ENCODE data around the gene CPPED1.
"Not testable (repeated sequence)": the region's sequence is repeated elsewhere in the genome, so short reads cannot be mapped to it uniquely, and the experiment has no call there.

The CPPED1 gene

GRCh38 chr16:12819126-12820117 is 15.7 kb upstream of the CPPED1 start:
- no peak overlapping the region for H3K27ac ChIP-seq (ENCODE audit: low read depth, low read length, severe bottlenecking)
- no peaks in the 10 kb centered on the region for H3K36me3 ChIP-seq (ENCODE audit: control insufficient read depth, insufficient read depth, low read length)
- H3K4me1 ChIP-seq (ENCODE audit: control insufficient read depth, insufficient read depth, low read length, poor library complexity, severe bottlenecking) = no peaks in the 10 kb centered on the region
- WGBS, 2 experiments (ENCODE audit: insufficient coverage in 2 of 2) = 46 to 57% methylated on average over 11 to 13 of the region's 18 CpGs
- H3K9me3 ChIP-seq (ENCODE audit: control insufficient read depth, low read length) = no peaks in the 10 kb centered on the region
- H3K4me3 ChIP-seq (ENCODE audit: extremely low read depth, insufficient read depth, low read length, poor library complexity, severe bottlenecking) = no peak overlapping the region

- H3K4me3 ChIP-seq (ENCODE audit: extremely low read depth, insufficient read depth, low read length, poor library complexity, severe bottlenecking) = no peak overlapping the region
- 88 to 93% methylated on average over 4 of the region's 4 CpGs for WGBS, 2 experiments (ENCODE audit: insufficient coverage in 2 of 2)
- H3K4me1 ChIP-seq (ENCODE audit: control insufficient read depth, insufficient read depth, low read length, poor library complexity, severe bottlenecking) = no peaks in the 10 kb centered on the region
- H3K36me3 ChIP-seq (ENCODE audit: control insufficient read depth, insufficient read depth, low read length) = no peaks in the 10 kb centered on the region
- H3K27ac ChIP-seq (ENCODE audit: low read depth, low read length, severe bottlenecking) = no peak overlapping the region
- no peaks in the 10 kb centered on the region for H3K9me3 ChIP-seq (ENCODE audit: control insufficient read depth, low read length)
These were observed 14.6 kb upstream of the CPPED1 start for GRCh38 chr16:12818326-12818725.

- H3K4me3 ChIP-seq (ENCODE audit: extremely low read depth, insufficient read depth, low read length, poor library complexity, severe bottlenecking); H3K27ac ChIP-seq (ENCODE audit: low read depth, low read length, severe bottlenecking); H3K9me3 ChIP-seq (ENCODE audit: control insufficient read depth, low read length); H3K4me1 ChIP-seq (ENCODE audit: control insufficient read depth, insufficient read depth, low read length, poor library complexity, severe bottlenecking); H3K36me3 ChIP-seq (ENCODE audit: control insufficient read depth, insufficient read depth, low read length): not testable (repeated sequence)
- WGBS, 2 experiments (ENCODE audit: insufficient coverage in 2 of 2) = 77 to 100% methylated on average over 1 to 3 of the region's 4 CpGs
These were observed 13.1 kb upstream of the CPPED1 start for GRCh38 chr16:12816791-12817214.

GRCh38 chr16:12815361-12815760 is 11.7 kb upstream of the CPPED1 start:
- no peak overlapping the region for H3K27ac ChIP-seq (ENCODE audit: low read depth, low read length, severe bottlenecking)
- no peaks in the 10 kb centered on the region for H3K36me3 ChIP-seq (ENCODE audit: control insufficient read depth, insufficient read depth, low read length)
- no peaks in the 10 kb centered on the region for H3K4me1 ChIP-seq (ENCODE audit: control insufficient read depth, insufficient read depth, low read length, poor library complexity, severe bottlenecking)
- H3K4me3 ChIP-seq (ENCODE audit: extremely low read depth, insufficient read depth, low read length, poor library complexity, severe bottlenecking) = no peak overlapping the region
- H3K9me3 ChIP-seq (ENCODE audit: control insufficient read depth, low read length) = peaks cover 4% of the 10 kb centered on the region
- WGBS, 2 experiments (ENCODE audit: insufficient coverage in 2 of 2) = 87 to 90% methylated on average over 3 of the region's 3 CpGs

- not testable (repeated sequence) for H3K36me3 ChIP-seq (ENCODE audit: control insufficient read depth, insufficient read depth, low read length); H3K4me1 ChIP-seq (ENCODE audit: control insufficient read depth, insufficient read depth, low read length, poor library complexity, severe bottlenecking); H3K9me3 ChIP-seq (ENCODE audit: control insufficient read depth, low read length); H3K27ac ChIP-seq (ENCODE audit: low read depth, low read length, severe bottlenecking); H3K4me3 ChIP-seq (ENCODE audit: extremely low read depth, insufficient read depth, low read length, poor library complexity, severe bottlenecking)
- WGBS, 2 experiments (ENCODE audit: insufficient coverage in 2 of 2) = 90% methylated on average over 2 of the region's 3 CpGs
These were observed 10.0 kb upstream of the CPPED1 start for GRCh38 chr16:12813734-12814133.

- not testable (repeated sequence) for H3K27ac ChIP-seq (ENCODE audit: low read depth, low read length, severe bottlenecking); H3K4me3 ChIP-seq (ENCODE audit: extremely low read depth, insufficient read depth, low read length, poor library complexity, severe bottlenecking); H3K4me1 ChIP-seq (ENCODE audit: control insufficient read depth, insufficient read depth, low read length, poor library complexity, severe bottlenecking); H3K9me3 ChIP-seq (ENCODE audit: control insufficient read depth, low read length); H3K36me3 ChIP-seq (ENCODE audit: control insufficient read depth, insufficient read depth, low read length)
- WGBS, 2 experiments (ENCODE audit: insufficient coverage in 2 of 2) = 74 to 90% methylated on average over 3 to 5 of the region's 5 CpGs
These were observed 9.6 kb upstream of the CPPED1 start for GRCh38 chr16:12813321-12813720.

- Histone ChIP-seq H3K36me3 (ENCODE audit: control insufficient read depth, insufficient read depth, low read length) (no peaks in the 10 kb centered on the region), H3K9me3 (ENCODE audit: control insufficient read depth, low read length) (peaks cover 6% of the 10 kb centered on the region), H3K27ac (ENCODE audit: low read depth, low read length, severe bottlenecking) (no peak overlapping the region), H3K4me3 (ENCODE audit: extremely low read depth, insufficient read depth, low read length, poor library complexity, severe bottlenecking) (no peak overlapping the region), H3K4me1 (ENCODE audit: control insufficient read depth, insufficient read depth, low read length, poor library complexity, severe bottlenecking) (no peaks in the 10 kb centered on the region)
- 85 to 98% methylated on average over 2 to 4 of the region's 5 CpGs for WGBS, 2 experiments (ENCODE audit: insufficient coverage in 2 of 2)
These were observed 8.0 kb upstream of the CPPED1 start for GRCh38 chr16:12811441-12812383.

GRCh38 chr16:12805066-12805465 is 1.4 kb upstream of the CPPED1 start:
- no peak overlapping the region for H3K4me3 ChIP-seq (ENCODE audit: extremely low read depth, insufficient read depth, low read length, poor library complexity, severe bottlenecking)
- H3K9me3 ChIP-seq (ENCODE audit: control insufficient read depth, low read length) = peaks cover 3% of the 10 kb centered on the region
- WGBS, 2 experiments (ENCODE audit: insufficient coverage in 2 of 2) = 79 to 100% methylated on average over 1 of the region's 2 CpGs
- H3K4me1 ChIP-seq (ENCODE audit: control insufficient read depth, insufficient read depth, low read length, poor library complexity, severe bottlenecking) = peaks cover 12% of the 10 kb centered on the region
- no peak overlapping the region for H3K27ac ChIP-seq (ENCODE audit: low read depth, low read length, severe bottlenecking)
- H3K36me3 ChIP-seq (ENCODE audit: control insufficient read depth, insufficient read depth, low read length) = no peaks in the 10 kb centered on the region

GRCh38 chr16:12804395-12804794 is 708 bp upstream of the CPPED1 start:
- no peaks in the 10 kb centered on the region for H3K36me3 ChIP-seq (ENCODE audit: control insufficient read depth, insufficient read depth, low read length)
- peaks cover 3% of the 10 kb centered on the region for H3K9me3 ChIP-seq (ENCODE audit: control insufficient read depth, low read length)
- no peak overlapping the region for H3K27ac ChIP-seq (ENCODE audit: low read depth, low read length, severe bottlenecking)
- 93% methylated on average over 9 of the region's 9 CpGs for WGBS, 2 experiments (ENCODE audit: insufficient coverage in 2 of 2)
- H3K4me3 ChIP-seq (ENCODE audit: extremely low read depth, insufficient read depth, low read length, poor library complexity, severe bottlenecking) = peak overlapping the region; percentile 73
- peaks cover 12% of the 10 kb centered on the region for H3K4me1 ChIP-seq (ENCODE audit: control insufficient read depth, insufficient read depth, low read length, poor library complexity, severe bottlenecking)

GRCh38 chr16:12802661-12803060 is 1.0 kb downstream of the CPPED1 start:
- 90 to 92% methylated on average over 5 to 6 of the region's 6 CpGs for WGBS, 2 experiments (ENCODE audit: insufficient coverage in 2 of 2)
- H3K27ac ChIP-seq (ENCODE audit: low read depth, low read length, severe bottlenecking) = no peak overlapping the region
- peaks cover 3% of the 10 kb centered on the region for H3K9me3 ChIP-seq (ENCODE audit: control insufficient read depth, low read length)
- peak overlapping the region; percentile 73 for H3K4me3 ChIP-seq (ENCODE audit: extremely low read depth, insufficient read depth, low read length, poor library complexity, severe bottlenecking)
- H3K4me1 ChIP-seq (ENCODE audit: control insufficient read depth, insufficient read depth, low read length, poor library complexity, severe bottlenecking) = peaks cover 12% of the 10 kb centered on the region
- no peaks in the 10 kb centered on the region for H3K36me3 ChIP-seq (ENCODE audit: control insufficient read depth, insufficient read depth, low read length)

All from mesodermal cell (in vitro differentiated cells).